ENCODE measurements around the gene STK38. TPM values are rescaled to one million over a fixed set of nuclear protein-coding genes. Genes with fewer than 3 reads are reported as not detected.

Gene STK38
- total and polyA plus RNA-seq, 9 of the 15 experiments (the other 6 are each of a cell fraction or from before 2014, with no cell fraction given), result 5.7 to 28.7 (median 19.5) TPM

DNA sequence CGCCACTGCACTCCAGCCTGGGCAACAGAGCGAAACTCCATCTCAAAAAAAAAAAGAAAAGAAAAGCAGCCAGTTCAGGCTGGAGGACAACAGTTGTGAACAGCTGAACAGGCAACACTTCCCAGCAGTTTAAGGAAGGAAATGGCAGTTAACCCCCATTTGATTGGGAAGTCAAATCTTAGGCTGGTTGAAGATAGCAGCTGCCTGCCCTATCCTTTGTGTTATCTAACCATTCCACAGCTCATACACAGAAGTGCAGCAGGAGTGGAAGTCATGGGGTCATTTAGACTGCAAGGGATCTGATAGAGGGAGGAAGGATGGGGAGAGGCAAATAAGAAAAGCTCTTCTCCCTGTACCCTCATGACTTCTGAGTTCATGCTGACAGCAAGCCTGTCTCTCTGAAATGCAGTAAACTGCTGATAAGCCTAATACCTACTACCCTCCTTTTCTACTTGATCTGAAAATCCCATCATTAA, 69.2 kb downstream of the STK38 start (continued):
- TF ChIP-seq, protein P1, sequence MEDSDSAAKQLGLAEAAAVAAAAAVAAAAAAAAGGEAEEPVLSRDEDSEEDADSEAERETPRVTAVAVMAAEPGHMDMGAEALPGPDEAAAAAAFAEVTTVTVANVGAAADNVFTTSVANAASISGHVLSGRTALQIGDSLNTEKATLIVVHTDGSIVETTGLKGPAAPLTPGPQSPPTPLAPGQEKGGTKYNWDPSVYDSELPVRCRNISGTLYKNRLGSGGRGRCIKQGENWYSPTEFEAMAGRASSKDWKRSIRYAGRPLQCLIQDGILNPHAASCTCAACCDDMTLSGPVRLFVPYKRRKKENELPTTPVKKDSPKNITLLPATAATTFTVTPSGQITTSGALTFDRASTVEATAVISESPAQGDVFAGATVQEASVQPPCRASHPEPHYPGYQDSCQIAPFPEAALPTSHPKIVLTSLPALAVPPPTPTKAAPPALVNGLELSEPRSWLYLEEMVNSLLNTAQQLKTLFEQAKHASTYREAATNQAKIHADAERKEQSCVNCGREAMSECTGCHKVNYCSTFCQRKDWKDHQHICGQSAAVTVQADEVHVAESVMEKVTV (CRISPR knock-in tag; IDR thresholded peaks at IDR 0.05), result no peak
- TF ChIP-seq CHD4 (IDR thresholded peaks at IDR 0.05; ENCODE audit: insufficient read depth, insufficient replicate concordance, low read depth, low read length, poor library complexity, severe bottlenecking), result no peak
- no peak for TF ChIP-seq ZNF311 (CRISPR knock-in tag; IDR thresholded peaks at IDR 0.05)
- TF ChIP-seq ZNF584 (CRISPR knock-in tag; IDR thresholded peaks at IDR 0.05; ENCODE audit: low read depth), result peak; percentile 35; the same call in 1 of the 2 replicates
- TF ChIP-seq ZNF316 (IDR thresholded peaks at IDR 0.05), result peak; percentile 87
- no peak for TF ChIP-seq KDM4B (IDR thresholded peaks at IDR 0.05; ENCODE audit: borderline replicate concordance in 2 of 2, low read depth in 1 of 2)
- no peak for TF ChIP-seq TBP (optimal IDR thresholded peaks at IDR 0.05; ENCODE audit: low read depth, low read length)
- TF ChIP-seq NR1H2 (CRISPR knock-in tag; IDR thresholded peaks at IDR 0.05), result no peak
- TF ChIP-seq, protein P2, sequence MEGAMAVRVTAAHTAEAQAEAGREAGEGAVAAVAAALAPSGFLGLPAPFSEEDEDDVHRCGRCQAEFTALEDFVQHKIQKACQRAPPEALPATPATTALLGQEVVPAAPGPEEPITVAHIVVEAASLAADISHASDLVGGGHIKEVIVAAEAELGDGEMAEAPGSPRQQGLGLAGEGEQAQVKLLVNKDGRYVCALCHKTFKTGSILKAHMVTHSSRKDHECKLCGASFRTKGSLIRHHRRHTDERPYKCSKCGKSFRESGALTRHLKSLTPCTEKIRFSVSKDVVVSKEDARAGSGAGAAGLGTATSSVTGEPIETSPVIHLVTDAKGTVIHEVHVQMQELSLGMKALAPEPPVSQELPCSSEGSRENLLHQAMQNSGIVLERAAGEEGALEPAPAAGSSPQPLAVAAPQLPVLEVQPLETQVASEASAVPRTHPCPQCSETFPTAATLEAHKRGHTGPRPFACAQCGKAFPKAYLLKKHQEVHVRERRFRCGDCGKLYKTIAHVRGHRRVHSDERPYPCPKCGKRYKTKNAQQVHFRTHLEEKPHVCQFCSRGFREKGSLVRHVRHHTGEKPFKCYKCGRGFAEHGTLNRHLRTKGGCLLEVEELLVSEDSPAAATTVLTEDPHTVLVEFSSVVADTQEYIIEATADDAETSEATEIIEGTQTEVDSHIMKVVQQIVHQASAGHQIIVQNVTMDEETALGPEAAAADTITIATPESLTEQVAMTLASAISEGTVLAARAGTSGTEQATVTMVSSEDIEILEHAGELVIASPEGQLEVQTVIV (CRISPR knock-in tag; IDR thresholded peaks at IDR 0.05; ENCODE audit: borderline replicate concordance), result no peak
- no peak for TF ChIP-seq NFYB (IDR thresholded peaks at IDR 0.05; ENCODE audit: extremely low read depth, insufficient read length)
- peak; percentile 69 to 97; a peak in 3 of 4 replicates for TF ChIP-seq HDAC1 (IDR thresholded peaks at IDR 0.05)
- TF ChIP-seq CTBP1 (IDR thresholded peaks at IDR 0.05; ENCODE audit: borderline replicate concordance), result peak; percentile 93
- no peak for TF ChIP-seq ZNF239 (CRISPR knock-in tag; IDR thresholded peaks at IDR 0.05)
- TF ChIP-seq ZNF212 (CRISPR knock-in tag; IDR thresholded peaks at IDR 0.05), result no peak
- no peak for TF ChIP-seq SUPT5H (IDR thresholded peaks at IDR 0.05)
- TF ChIP-seq, protein P3, sequence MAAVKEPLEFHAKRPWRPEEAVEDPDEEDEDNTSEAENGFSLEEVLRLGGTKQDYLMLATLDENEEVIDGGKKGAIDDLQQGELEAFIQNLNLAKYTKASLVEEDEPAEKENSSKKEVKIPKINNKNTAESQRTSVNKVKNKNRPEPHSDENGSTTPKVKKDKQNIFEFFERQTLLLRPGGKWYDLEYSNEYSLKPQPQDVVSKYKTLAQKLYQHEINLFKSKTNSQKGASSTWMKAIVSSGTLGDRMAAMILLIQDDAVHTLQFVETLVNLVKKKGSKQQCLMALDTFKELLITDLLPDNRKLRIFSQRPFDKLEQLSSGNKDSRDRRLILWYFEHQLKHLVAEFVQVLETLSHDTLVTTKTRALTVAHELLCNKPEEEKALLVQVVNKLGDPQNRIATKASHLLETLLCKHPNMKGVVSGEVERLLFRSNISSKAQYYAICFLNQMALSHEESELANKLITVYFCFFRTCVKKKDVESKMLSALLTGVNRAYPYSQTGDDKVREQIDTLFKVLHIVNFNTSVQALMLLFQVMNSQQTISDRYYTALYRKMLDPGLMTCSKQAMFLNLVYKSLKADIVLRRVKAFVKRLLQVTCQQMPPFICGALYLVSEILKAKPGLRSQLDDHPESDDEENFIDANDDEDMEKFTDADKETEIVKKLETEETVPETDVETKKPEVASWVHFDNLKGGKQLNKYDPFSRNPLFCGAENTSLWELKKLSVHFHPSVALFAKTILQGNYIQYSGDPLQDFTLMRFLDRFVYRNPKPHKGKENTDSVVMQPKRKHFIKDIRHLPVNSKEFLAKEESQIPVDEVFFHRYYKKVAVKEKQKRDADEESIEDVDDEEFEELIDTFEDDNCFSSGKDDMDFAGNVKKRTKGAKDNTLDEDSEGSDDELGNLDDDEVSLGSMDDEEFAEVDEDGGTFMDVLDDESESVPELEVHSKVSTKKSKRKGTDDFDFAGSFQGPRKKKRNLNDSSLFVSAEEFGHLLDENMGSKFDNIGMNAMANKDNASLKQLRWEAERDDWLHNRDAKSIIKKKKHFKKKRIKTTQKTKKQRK (IDR thresholded peaks at IDR 0.05; ENCODE audit: borderline replicate concordance, low read depth, low read length), result no peak
- TF ChIP-seq WHSC1 (IDR thresholded peaks at IDR 0.05; ENCODE audit: low read length), result no peak
- TF ChIP-seq, protein P4, sequence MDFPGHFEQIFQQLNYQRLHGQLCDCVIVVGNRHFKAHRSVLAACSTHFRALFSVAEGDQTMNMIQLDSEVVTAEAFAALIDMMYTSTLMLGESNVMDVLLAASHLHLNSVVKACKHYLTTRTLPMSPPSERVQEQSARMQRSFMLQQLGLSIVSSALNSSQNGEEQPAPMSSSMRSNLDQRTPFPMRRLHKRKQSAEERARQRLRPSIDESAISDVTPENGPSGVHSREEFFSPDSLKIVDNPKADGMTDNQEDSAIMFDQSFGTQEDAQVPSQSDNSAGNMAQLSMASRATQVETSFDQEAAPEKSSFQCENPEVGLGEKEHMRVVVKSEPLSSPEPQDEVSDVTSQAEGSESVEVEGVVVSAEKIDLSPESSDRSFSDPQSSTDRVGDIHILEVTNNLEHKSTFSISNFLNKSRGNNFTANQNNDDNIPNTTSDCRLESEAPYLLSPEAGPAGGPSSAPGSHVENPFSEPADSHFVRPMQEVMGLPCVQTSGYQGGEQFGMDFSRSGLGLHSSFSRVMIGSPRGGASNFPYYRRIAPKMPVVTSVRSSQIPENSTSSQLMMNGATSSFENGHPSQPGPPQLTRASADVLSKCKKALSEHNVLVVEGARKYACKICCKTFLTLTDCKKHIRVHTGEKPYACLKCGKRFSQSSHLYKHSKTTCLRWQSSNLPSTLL (IDR thresholded peaks at IDR 0.05), result no peak
- no peak for TF ChIP-seq RFX7 (CRISPR knock-in tag; IDR thresholded peaks at IDR 0.05)
- TF ChIP-seq PHB2 (IDR thresholded peaks at IDR 0.05; ENCODE audit: low read depth), result peak; percentile 65; the same call in 1 of the 2 replicates

All from K562 (cell line).